ENCODE results near the gene ALK.

DNA sequence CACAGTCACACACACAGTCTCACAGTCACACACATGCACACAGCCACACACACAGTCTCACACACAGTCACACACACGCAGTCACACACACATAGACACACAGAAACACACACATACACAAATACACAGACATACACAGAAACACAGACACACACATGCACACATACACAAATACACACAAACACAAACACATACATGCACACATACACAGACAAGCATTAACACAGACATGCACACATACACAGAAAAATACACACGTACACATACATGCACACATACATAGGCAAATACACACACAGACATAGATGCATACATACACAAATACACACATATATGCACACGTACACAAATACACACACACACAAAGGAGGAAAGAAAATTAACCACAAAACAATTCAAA, 150.5 kb downstream of the ALK start:
- TF ChIP-seq, protein P1, sequence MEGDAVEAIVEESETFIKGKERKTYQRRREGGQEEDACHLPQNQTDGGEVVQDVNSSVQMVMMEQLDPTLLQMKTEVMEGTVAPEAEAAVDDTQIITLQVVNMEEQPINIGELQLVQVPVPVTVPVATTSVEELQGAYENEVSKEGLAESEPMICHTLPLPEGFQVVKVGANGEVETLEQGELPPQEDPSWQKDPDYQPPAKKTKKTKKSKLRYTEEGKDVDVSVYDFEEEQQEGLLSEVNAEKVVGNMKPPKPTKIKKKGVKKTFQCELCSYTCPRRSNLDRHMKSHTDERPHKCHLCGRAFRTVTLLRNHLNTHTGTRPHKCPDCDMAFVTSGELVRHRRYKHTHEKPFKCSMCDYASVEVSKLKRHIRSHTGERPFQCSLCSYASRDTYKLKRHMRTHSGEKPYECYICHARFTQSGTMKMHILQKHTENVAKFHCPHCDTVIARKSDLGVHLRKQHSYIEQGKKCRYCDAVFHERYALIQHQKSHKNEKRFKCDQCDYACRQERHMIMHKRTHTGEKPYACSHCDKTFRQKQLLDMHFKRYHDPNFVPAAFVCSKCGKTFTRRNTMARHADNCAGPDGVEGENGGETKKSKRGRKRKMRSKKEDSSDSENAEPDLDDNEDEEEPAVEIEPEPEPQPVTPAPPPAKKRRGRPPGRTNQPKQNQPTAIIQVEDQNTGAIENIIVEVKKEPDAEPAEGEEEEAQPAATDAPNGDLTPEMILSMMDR (IDR thresholded peaks at IDR 0.05; ENCODE audit: low read depth, low read length): no peak
- no peak for TF ChIP-seq POLR2A (IDR thresholded peaks at IDR 0.05; ENCODE audit: extremely low read depth, insufficient read length)

Measured in NB4 (cell line).